SK-N-SH treated with all-trans-retinoic acid at 6 μM for 48 hours (cell line): Measurements from ENCODE around the gene KRT16.

Experiments
- CREB5 ChIP-seq: fragments of 250-450 bp; sonication (Bioruptor Pico); IDR thresholded peaks from 2 replicates; pipeline ENCODE4 v1.5.1; 2020; ENCODE audit warnings: low read depth, mild to moderate bottlenecking, moderate library complexity
- CSDC2 ChIP-seq: fragments of 250-450 bp; sonication (Bioruptor Pico); IDR thresholded peaks from 2 replicates; pipeline ENCODE4 v1.5.0; 2020; ENCODE audit warnings: mild to moderate bottlenecking, moderate library complexity
- OSR1 ChIP-seq: fragments of 250-450 bp; sonication (Bioruptor Pico); IDR thresholded peaks from 2 replicates; pipeline ENCODE4 v1.8.0; 2022; ENCODE audit warnings: moderate library complexity, mild to moderate bottlenecking, inconsistent platforms
- PATZ1 ChIP-seq: fragments of 250-450 bp; sonication (Bioruptor Pico); IDR thresholded peaks from 2 replicates; pipeline ENCODE4 v1.8.0; 2020; ENCODE audit warnings: mild to moderate bottlenecking, moderate library complexity, borderline replicate concordance
- POU6F1 ChIP-seq: fragments of 250-450 bp; sonication (Bioruptor Pico); IDR thresholded peaks from 2 replicates; pipeline ENCODE4 v1.8.0; 2021; ENCODE audit warnings: low read depth, mild to moderate bottlenecking, moderate library complexity, borderline replicate concordance
- RARB ChIP-seq: fragments of 250-450 bp; sonication (Bioruptor Pico); IDR thresholded peaks from 2 replicates; pipeline ENCODE4 v1.8.0; 2021; ENCODE audit warnings: mild to moderate bottlenecking, moderate library complexity
- ZFP3 ChIP-seq: fragments of 250-450 bp; sonication (Bioruptor Pico); IDR thresholded peaks from 2 replicates; pipeline ENCODE4 v1.5.0; 2020; ENCODE audit warnings: mild to moderate bottlenecking, moderate library complexity
- ZFP30 ChIP-seq: fragments of 450-650 bp; formaldehyde crosslinking; IDR thresholded peaks from 2 replicates; pipeline ENCODE4 v1.5.0; 2022; ENCODE audit warnings: mild to moderate bottlenecking, moderate library complexity

GRCh38 chr17:41653421-41653820, 40.9 kb upstream of the KRT16 start:
- TF ChIP-seq CSDC2 (CRISPR knock-in tag), result no peak
- TF ChIP-seq ZFP3, result no peak
- no peak for TF ChIP-seq POU6F1 (CRISPR knock-in tag)
- no peak for TF ChIP-seq OSR1 (CRISPR knock-in tag)
- no peak for TF ChIP-seq CREB5 (CRISPR knock-in tag)
- TF ChIP-seq PATZ1 (CRISPR knock-in tag), result no peak
- no peak for TF ChIP-seq RARB (CRISPR knock-in tag)
- TF ChIP-seq ZFP30 (CRISPR knock-in tag), result no peak
